NCI-H146 treated with DMSO at 0.1 percent for 48 hours (cell line): Measurements from ENCODE around the gene TTC29.
"Not testable (repeated sequence)": the region's sequence is repeated elsewhere in the genome, so short reads cannot be mapped to it uniquely, and the experiment has no call there.

Experiments used
- DNase-seq: peaks from one replicate; lab custom pipeline; 2025; ENCODE audit not compliant: unreplicated experiment; lab: John Stamatoyannopoulos, UW

Gene TTC29

DNA sequence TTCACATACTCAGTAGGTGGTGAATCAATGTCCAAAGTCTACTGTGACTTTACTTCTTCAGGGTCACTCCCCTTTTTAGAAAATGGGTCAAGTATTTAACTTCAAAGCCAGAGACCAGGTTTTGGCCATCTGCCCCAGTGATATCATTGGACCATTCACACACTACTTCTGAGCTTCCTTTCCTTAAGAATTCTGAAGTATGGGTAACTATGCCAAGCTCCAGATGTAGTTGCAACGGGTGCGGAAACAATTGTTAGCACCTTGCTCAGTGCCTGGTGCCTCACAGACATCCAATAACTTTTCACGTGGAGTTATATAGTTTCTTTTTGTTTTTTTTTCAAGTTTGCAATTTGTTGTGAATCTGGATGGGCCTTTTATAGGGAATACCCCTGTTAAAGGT lies 62.6 kb downstream of the TTC29 start:
- DNase-seq, result no peak

DNA sequence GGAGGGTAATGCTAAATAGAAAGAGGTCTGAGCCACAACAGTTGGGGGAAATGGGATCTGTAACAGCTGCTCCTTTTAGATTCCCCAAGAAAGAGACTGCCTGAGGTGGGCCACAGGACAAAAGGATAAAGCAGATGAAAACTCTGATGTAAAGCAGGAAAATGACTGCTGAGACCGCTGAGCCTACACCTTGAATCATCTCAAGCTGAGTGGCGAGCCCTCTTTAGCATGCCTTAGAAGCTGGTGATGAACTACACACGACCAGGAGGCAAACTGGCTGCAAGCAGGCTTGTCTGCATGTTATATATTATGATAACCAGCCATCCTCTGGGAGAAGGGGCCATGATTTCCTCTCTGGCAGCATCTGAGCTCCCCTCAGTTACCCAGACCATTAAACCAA lies 88.4 kb downstream of the TTC29 start:
- DNase-seq, result no peak

DNA sequence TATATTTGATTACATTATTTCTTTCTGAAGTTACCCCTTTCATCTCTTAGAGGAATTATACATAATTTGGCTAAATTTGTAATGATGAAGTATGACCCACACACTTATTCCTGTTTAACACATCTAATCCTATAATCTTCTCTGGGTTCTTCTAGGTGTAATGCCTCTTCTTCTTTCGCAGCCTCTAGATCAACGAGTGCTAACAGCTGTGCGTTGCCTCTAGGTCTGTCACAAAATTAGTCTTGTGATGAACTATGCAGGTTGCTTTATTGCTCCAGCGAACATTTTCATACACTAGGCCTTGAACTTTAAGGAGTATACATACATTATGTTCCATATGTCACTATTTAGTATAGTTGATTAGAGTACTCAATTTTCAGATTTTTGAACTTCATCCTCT lies 89.9 kb downstream of the TTC29 start:
- DNase-seq, result no peak

DNA sequence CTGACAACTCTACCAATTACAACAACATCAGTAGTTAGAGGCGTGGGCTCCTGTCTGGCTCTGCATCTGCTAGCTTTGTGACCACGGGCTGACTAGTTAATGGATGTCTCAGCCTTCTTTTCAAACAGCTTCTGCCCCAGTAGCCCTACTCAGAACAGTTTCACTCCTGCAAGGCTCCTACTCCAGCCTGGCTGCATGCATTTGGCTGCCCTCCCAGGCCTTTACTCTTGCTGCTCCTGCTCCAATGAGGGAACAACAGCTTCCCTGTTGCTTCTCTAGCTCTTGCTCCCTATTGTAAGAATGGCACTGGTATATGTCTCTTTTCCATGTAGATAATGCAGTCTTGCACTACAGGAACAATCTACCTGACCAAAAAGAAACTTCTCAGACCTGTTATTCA lies 93.3 kb downstream of the TTC29 start:
- no peak for DNase-seq

DNA sequence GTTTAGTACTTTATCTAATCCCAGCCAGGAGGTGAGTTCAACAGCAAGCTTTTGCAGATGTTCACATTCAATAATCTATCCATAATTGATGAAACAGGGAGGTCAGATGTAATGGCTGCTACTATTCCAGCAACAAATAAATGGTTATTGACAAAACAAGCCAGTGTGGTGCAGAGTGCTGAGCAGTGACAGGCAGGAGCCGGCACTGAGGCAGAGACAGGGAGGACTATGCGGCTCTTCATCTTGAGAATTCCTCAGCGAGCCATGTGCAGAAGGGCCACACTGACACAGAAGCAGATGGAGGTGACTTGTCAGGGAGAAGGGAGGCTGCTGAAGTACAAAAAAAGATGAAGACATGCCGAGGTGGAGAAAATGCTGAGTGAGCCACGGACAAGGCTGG lies 98.3 kb downstream of the TTC29 start:
- no peak for DNase-seq

DNA sequence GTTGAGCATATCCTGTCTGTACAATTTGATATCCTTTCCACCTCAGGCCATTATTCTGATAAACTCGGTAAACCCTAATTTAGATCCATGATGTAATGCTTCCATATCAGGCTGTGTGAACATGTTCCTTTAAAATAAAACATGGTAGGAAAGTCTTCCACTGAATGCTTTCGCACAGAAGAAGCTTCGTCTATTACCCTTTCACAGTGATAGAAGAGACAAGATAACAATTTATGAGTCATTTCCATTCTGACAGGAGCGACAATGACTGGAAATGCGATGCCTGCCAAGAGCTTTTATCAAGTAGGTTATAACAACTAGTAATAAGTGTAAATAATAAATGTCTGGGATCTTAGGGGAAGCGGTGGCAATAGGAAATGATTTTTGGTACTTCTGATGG lies 98.8 kb downstream of the TTC29 start:
- no peak for DNase-seq

DNA sequence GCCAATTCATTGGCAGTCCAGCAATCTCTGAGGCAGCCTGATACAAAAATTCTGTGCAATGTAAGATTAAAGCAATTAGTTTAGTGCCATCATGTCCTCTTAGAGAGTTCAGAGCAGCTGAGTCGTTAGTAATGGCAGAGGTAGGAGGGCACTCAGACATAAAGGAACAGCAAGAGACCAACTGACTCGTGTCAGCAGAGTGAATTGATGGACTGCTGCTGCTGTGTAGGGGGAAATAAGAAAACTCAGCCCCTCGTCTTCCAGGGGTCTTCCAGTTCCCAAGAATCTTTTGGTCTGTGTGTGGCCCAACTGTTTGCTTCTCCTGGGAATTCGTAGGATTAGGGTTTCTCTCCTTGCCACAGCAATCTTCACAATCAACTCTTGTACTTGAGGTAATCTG lies 100.9 kb downstream of the TTC29 start:
- no peak for DNase-seq

DNA sequence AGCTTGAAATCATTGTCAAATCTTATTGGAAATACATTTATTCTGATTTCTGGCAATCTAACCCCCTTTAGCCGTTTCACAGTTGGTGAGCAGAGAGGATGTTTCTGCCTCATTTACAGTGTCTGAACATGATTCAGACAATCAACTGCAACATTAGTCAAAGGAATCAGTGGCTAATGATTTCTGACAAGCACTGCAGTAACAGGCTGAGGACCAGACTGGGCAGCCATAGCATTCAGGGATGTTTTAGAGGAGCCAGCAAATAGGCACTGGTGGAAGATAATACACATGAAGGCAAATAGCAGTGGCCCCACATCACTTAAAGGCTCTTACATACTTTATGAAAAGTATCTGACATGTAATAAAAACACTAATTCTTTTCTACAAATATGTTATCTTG lies 102.8 kb downstream of the TTC29 start:
- no peak for DNase-seq

DNA sequence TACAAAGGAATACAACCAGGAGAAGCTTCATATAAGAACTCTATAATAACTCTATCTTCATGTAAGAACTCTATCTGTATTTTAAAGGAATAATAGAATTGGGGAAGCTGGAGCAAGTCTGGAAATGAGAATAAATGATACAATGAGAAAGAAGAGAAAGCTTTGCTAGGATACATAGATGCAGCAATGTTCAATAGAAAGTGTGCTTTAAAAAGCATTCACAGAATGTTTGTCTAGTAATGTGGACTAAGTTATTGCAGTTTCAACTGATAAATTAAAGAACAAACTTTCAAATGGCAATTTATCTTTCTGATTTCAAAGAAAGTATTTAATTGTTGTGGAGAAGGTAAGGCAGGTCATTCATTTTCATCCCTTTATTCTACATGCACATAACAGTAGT lies 104.9 kb downstream of the TTC29 start:
- no peak for DNase-seq

DNA sequence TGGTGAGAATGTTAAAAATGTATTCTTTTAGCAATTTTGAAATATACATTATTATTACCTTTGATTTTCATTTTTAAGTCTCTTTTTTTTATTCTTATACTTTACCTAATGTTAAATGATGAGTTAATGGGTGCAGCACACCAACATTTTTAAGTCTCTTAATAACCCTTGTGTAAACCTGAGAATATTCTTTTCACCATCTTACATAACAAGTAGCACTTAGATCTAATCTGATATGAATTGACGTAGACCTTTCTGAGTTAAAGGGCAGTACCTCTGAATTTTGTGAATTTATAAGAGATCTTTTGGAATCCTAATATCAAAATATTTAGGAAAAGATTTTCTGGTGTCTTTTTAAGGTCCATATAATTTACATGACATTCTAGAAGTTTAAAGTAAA lies 110.6 kb downstream of the TTC29 start:
- no peak for DNase-seq

DNA sequence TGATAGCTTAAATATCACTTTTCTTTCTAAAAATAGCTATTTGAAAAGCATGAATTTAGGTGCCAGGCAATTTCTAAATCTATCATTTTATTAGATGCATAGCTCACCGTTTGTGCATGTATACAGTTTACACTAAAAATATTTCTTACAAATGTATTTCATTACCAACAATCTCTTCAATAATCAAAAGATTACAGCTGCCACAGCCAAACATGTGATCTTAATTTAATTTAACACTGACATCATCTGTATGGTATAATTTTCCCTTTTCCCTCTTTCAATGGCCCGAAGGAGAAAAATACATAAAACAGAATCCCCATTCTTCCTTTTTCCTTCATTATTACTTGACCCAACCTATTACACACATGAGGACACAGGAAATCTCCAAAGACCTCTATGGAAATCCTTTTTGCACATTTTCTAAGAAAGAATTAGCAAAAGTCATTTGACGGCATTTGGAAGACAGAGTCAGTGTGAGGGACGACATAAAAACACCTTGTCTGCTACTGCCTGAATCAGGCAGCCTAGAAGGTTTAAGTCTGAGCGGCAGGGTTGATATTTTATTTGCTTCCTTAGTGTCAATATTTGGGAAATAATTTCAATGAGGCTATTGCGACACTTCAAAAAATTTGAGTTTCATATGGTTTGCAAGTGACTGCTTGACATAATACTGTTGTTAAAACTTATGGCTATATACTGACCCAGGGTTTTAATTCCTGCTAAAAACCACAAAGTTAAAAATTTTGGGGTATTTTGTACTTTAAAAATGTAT lies 111.2 kb downstream of the TTC29 start:
- no peak for DNase-seq

DNA sequence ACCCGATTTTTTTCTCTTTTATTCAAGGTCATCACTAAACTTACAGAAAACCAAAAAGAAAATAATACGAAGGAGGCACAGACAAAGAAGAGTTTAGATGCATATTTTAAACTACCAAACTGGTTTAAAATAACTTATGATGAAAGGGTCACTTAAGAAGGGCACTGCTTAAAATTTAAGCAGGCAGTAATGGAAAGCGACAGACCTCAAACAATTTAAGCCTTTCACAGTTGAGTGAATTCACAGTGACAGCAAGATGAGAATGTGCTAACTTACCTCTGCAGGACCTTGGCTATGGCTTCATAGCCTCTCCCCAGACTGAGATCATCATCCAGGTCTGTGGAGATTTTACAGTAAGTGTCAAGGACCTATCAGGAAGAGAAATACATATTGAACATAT lies 112.1 kb downstream of the TTC29 start:
- no peak for DNase-seq

DNA sequence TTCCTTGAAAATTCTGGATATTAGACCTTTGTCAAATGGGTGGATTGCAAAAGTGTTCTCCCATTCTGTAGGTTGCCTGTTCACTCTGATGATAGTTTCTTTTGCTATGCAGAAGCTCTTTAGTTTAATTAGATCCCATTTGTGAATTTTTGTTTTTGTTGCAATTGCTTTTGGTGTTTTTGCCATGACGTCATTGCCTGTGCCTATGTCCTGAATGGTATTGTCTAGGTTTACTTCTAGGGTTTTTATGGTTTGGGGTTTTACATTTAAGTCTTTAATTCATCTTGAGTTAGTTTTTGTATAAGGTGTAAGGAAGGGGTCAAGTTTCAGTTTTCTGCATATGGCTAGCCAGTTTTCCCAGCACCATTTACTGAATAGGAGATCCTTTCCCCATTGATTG lies 122.7 kb downstream of the TTC29 start:
- DNase-seq, result not testable (repeated sequence)

DNA sequence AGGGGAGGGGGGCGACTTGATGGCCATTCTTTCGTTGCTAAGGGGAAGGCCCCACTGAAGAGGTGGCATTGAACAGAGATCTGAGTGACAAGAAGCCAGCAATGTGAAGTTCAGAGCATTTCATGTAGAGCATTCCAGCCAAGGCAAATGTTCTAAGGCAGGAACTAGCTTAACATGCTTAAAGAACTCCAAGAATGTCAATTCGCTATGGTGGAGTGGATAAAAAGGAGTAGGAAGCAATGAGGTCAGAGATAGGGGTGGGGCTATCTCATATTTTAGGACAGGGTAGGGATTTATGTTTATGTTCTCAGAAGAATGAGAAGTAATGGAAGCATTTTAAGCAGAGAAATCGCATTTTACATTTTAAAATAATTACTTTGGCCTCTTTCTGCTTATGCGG lies 130.9 kb downstream of the TTC29 start:
- DNase-seq, result no peak

DNA sequence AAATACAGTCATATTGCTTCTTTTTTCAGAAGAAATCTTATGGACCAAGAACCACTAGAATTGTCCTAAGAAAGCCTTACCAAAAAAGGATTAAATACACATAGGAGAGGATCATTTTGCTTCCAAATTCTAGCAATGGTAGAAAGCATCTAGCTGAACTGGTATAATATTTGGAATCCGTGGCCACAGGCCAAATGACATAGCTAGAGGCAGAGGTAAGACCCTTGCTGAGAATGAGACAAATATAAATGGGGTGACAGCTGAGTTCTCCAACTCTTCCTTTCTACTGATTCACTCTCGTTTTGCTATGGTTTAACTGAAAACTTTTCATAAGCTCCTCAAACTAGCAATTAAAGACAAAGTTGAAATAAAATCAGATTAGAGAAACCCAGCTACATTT lies 150.0 kb downstream of the TTC29 start:
- no peak for DNase-seq

DNA sequence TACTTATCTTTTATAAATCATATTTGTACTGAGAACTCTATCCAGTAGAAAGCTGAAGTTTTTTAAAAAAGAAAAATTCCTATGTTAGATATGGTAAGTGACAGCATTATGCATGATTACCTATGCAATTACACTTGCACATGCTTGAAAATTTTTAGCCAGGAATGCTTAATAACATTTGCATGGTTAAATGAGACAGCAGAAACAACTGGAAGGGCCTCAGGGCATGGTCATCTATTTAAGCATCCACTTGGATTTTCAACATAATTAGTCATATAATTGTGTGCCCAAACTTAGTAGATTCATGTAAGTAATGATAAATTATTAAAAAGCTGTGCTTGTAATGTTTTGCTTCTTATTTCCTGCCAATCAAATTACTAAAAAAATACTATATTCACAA lies 151.9 kb downstream of the TTC29 start:
- no peak for DNase-seq

DNA sequence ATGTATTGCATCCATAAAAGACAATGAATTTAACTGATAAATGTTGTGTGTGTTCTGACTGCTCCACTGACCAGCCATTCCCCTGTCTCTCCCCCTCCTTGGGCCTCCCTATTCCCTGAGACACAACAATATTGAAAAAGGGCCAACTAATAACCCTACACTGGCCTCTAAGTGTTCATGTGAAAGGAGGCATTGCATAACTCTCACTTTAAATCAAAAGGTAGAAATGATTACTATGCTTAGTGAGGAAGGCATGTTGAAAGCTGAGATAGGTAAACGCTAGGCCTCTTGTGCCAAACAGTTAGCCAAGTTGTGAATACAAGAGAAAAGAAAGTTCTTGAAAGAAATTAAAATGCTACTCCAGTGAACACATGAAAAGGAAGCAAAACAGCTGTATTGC lies 154.2 kb downstream of the TTC29 start:
- DNase-seq, result no peak

DNA sequence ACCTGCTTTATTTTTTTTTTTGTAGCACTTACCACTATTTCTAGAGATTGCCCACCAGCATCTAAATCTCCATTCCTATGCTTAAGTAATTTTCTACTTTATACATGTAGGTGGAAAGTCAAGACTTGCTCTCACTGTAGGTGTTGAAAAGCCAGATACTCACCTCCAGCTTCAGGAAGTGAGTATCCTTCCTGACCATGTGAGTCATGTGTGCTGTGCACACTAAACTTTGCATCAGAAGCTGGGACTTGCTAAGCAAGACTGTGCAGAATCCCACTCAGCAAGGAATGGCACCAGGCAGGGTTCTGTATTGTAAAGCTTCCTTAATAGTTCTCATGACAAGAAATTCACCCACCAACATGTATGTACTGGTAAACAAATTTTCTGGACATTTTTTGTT lies 155.1 kb downstream of the TTC29 start:
- no peak for DNase-seq

DNA sequence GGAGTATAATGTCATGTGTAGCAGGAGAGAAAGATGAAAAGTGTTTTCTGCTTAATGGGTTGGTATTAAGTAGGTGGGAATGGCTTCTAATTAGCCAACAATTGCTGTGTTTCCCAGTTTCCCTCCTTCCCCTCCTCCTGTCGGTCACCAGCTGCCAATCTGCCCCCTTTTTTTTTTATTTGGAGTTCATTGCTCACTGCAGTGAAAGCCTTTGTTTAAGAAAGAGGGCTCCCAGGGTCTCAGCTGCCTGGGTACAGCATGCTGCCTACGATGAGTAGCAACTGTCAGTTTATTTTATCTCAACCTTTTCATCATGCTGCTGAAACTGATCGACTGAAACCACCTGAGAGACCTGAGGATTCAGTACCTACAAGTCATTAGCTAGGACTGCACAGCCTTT lies 157.9 kb downstream of the TTC29 start:
- DNase-seq, result no peak

DNA sequence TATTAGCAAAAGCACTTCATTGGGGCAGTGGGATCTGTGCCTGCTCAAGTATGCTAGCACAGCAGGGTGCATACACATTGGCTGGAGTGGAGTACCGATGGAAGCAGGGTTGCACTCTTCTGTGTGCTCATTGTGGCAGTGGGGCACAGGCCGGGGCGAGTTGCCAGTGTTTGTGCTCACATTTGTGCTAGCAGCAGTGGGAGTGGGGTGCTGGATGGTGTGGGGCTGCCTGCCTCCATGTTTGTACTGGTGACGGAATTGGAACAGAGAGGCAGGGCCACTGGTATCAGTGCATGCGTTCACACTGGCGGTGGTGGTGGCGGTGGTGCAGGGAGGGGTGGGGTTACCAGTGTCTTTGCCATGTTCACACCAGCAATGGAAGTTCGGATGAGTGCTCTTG lies 169.0 kb downstream of the TTC29 start:
- no peak for DNase-seq

DNA sequence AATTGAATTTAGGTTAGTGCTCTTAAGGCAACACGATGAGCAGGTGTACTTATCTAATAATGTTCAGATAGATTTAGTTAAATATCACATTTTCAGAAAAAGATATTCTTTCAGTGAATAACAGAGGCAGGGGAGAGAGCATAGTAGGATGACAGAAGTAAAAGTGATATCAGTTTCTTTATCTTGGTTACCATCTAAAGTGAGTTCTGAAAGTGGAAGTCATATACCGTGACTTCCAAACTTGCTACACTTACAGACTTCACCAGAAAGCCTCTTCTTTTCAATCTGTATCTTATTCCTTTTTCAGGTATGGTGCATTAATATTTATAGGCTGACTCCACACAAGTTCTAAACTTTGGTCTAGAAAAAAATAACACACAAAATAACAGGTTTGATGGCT lies 182.1 kb downstream of the TTC29 start:
- no peak for DNase-seq

DNA sequence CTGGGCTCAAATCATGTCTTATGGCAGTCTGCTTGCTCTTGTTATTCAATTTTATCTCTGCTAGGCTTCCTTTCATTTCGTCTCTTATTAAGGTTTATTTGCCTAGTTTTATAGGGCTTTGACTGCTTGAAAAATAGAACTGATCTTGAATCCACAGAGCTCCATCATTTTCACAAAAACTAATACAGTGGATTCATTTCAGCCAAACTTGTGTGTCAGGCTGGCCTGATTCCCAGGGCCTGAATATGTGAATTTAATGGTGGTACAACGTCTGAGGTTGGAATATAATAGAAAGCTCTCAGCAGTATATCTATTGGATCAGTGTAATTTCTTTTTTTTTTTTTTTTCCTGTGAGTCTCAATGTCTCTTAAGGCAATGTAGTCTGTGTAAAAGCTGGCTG lies 183.6 kb downstream of the TTC29 start:
- DNase-seq, result no peak

DNA sequence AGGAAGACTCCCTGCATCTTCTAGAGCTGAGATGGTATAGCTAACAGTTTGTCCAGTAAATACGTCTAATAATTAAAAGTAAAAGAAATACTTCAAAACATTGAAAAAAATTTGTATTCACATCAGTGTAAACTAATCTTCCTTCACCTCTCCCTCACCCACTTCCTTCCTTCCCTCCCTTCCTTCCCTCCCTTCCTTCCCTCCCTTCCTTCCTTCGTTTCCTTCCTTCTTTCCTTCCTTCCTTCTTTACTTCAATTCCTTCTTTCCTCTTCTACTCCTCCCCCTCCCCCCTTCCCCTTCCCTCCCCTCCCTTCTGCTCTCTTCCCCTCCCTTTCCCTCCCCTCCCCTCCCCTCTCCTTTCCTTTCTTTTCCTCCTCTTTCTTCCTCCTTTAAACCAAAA lies 203.2 kb downstream of the TTC29 start:
- no peak for DNase-seq

DNA sequence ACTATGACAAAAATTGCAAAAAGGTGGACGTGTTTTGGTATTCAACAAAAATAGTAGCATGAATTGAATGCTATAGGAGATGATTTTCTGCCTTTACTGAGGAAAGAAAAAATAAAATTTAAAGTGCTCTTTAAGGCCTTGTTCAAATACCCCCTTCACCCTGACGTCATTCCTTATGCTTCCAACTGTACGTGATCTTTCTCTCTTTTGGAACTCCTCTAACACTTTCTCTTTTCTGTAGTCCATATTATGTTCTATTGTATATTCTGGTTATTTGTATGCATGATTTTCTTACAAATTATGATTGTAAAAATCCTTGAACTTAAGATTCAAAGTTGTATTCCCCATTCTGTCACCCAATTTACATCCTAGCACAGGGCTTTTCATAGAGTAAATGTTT lies 206.5 kb downstream of the TTC29 start:
- no peak for DNase-seq
